K562 (cell line): ENCODE results near the gene DPF1. TPM values are rescaled to one million over a fixed set of nuclear protein-coding genes. Genes with fewer than 3 reads are reported as not detected.
A peak's percentile ranks its signal among the peaks of the same experiment; 100 is the strongest.

Experiments
- ATAC-seq: fragments of 200-7000 bp; cut with Tn5 transposase; 3 replicates; pipeline ENCODE4 v1.9.1; 2020; ENCODE audit warnings: moderate library complexity
- BruUV-seq: library from RNA; stranded (reverse); fragments of 400-500 nt; replicated peaks from 2 replicates; lab custom pipeline; 2021; lab: Mats Ljungman, UMichigan
- CTCF ChIA-PET: fragments of 300-600 bp; formaldehyde crosslinking; extraction: SDS; loops from one replicate; lab custom pipeline; 2021; ENCODE audit warnings: low intra/inter-chr PET ratio; lab: Yijun Ruan, JAX
- POLR2A ChIA-PET: fragments of 300-600, 350-650 bp; sonication (Branson Sonifier 250); formaldehyde crosslinking; extraction: SDS; loops from one replicate; lab custom pipeline; 2021; ENCODE audit warnings: antibody characterized with exemption, inconsistent platforms; lab: Yijun Ruan, JAX
- DNase-seq, 4 experiments: peaks; one replicate each; pipeline versions ENCODE4 v3.0.0 to v3.0.0-alpha.2; 2011 to 2018; ENCODE audit warnings: low spot score in 3 of 4, mixed read lengths in 3 of 4; ENCODE audit errors: extremely low read depth in 1 of 4
- FAIRE-seq: peaks from 2 replicates; lab custom pipeline; 2011; peaks lifted over from hg19 to GRCh38; lab: Jason Lieb, UNC
- H2AFZ ChIP-seq: 2 replicates; pipeline ENCODE4 v1.6.0; 2011; ENCODE audit warnings: low read depth, low read length, control low read depth, inconsistent platforms
- H3K27ac ChIP-seq: fragments of 200-600 bp; 3 replicates; pipeline ENCODE4 v1.8.0; 2011; ENCODE audit warnings: low read depth, mild to moderate bottlenecking, control low read depth, inconsistent platforms, low read length, moderate library complexity, mixed read lengths; ENCODE audit errors: extremely low read depth
- H3K27me3 ChIP-seq, 2 experiments: fragments of 300-600 bp in 1 of 2; 2 replicates in 1 of 2; 3 replicates in 1 of 2; pipeline versions ENCODE4 v1.6.0 to v1.8.0; 2011; ENCODE audit warnings: inconsistent platforms in 2 of 2, low read length in 2 of 2, mild to moderate bottlenecking in 1 of 2, mixed read lengths in 1 of 2, moderate library complexity in 1 of 2; ENCODE audit not compliant: control insufficient read depth in 2 of 2, insufficient read depth in 2 of 2
- H3K36me3 ChIP-seq: fragments of 300-600 bp; 3 replicates; pipeline ENCODE4 v1.8.0; 2011; ENCODE audit warnings: mild to moderate bottlenecking, low read length, inconsistent platforms; ENCODE audit not compliant: control insufficient read depth, insufficient read depth
- H3K4me1 ChIP-seq, 2 experiments: fragments of 200-600 bp in 1 of 2; replicated peaks in 1 of 2; 2 replicates in 1 of 2; 3 replicates in 1 of 2; pipeline versions ENCODE4 v1.5.1 to v1.8.0; 2011; ENCODE audit warnings: inconsistent platforms in 2 of 2, low read length in 2 of 2, mild to moderate bottlenecking in 1 of 2, mixed read lengths in 1 of 2, moderate library complexity in 1 of 2; ENCODE audit not compliant: control insufficient read depth in 2 of 2, insufficient read depth in 2 of 2
- H3K4me2 ChIP-seq: 2 replicates; pipeline ENCODE4 v1.6.1; 2011; ENCODE audit warnings: low read length, control low read depth, inconsistent platforms, mixed read lengths; ENCODE audit not compliant: insufficient read depth
- H3K4me3 ChIP-seq: fragments of 200-600 bp; sonication (generic), shearing (Covaris generic); 2 replicates; pipeline ENCODE4 v1.5.1; 2016; ENCODE audit warnings: control low read depth, inconsistent platforms
- H3K79me2 ChIP-seq: fragments of 200-600 bp; 3 replicates; pipeline ENCODE4 v1.8.0; 2011; ENCODE audit warnings: low read length, inconsistent platforms; ENCODE audit not compliant: control insufficient read depth, insufficient read depth
- H3K9ac ChIP-seq, 2 experiments: 2 replicates each; pipeline versions ENCODE4 v1.6.0 to v1.6.1; 2011; ENCODE audit warnings: low read depth in 2 of 2, low read length in 2 of 2, control low read depth in 1 of 2, inconsistent platforms in 1 of 2, mild to moderate bottlenecking in 1 of 2, mixed read lengths in 1 of 2; ENCODE audit not compliant: insufficient read depth in 1 of 2
- H3K9me1 ChIP-seq: one replicate; pipeline ENCODE4 v1.6.0; 2011; ENCODE audit warnings: inconsistent platforms, mild to moderate bottlenecking, low read length, moderate library complexity; ENCODE audit not compliant: control insufficient read depth, insufficient read depth
- H3K9me3 ChIP-seq: replicated peaks from 2 replicates; pipeline ENCODE4 v1.5.1; 2011; ENCODE audit warnings: low read depth, low read length, inconsistent platforms; ENCODE audit not compliant: control insufficient read depth, insufficient read depth
- H4K20me1 ChIP-seq: replicated peaks from 2 replicates; pipeline ENCODE4 v1.6.1; 2011; ENCODE audit warnings: low read length, inconsistent platforms, mixed read lengths; ENCODE audit not compliant: control insufficient read depth, insufficient read depth
- BCOR ChIP-seq: fragments of 450-650 bp; IDR thresholded peaks from 2 replicates; pipeline ENCODE4 v1.6.1; 2016
- FOXK2 ChIP-seq, 2 experiments: fragments of 450-650 bp; IDR thresholded peaks in 1 of 2; conservative IDR thresholded peaks in 1 of 2; 2 replicates each; pipeline ENCODE4 v1.6.1; 2016; ENCODE audit warnings: low read depth in 2 of 2, mild to moderate bottlenecking in 1 of 2
- MAFK ChIP-seq: IDR thresholded peaks from 2 replicates; pipeline ENCODE4 v1.6.1; 2011; ENCODE audit warnings: low read length, improper control_type of control experiment
- MIER1 ChIP-seq: fragments of 450-650 bp; IDR thresholded peaks from 2 replicates; pipeline ENCODE4 v1.6.1; 2016; ENCODE audit warnings: antibody characterized with exemption, mild to moderate bottlenecking, low read depth
- NEUROD1 ChIP-seq: fragments of 150-350 bp; IDR thresholded peaks from 2 replicates; pipeline ENCODE4 v1.6.1; 2014; ENCODE audit warnings: borderline replicate concordance, low read length, low read depth; ENCODE audit not compliant: partially characterized antibody
- PML ChIP-seq: IDR thresholded peaks from 2 replicates; pipeline ENCODE4 v1.6.1; 2012; ENCODE audit warnings: low read length, inconsistent platforms
- TAF15 ChIP-seq: fragments of 200-400 bp; formaldehyde crosslinking; IDR thresholded peaks from 2 replicates; pipeline ENCODE4 v1.6.1; 2017; ENCODE audit warnings: mild to moderate bottlenecking, low read depth, low read length, moderate library complexity
- TCFL5 ChIP-seq: fragments of 250-450 bp; sonication (Bioruptor Pico); conservative IDR thresholded peaks from 2 replicates; pipeline ENCODE4 v1.6.1; 2021; ENCODE audit warnings: mild to moderate bottlenecking, moderate library complexity, matching md5 sums
- XRCC5 ChIP-seq: fragments of 200-400 bp; formaldehyde crosslinking; IDR thresholded peaks from 2 replicates; pipeline ENCODE4 v1.6.1; 2017; ENCODE audit warnings: low read depth, mild to moderate bottlenecking, low read length
- ZBTB43 ChIP-seq: sonication (generic); formaldehyde crosslinking; IDR thresholded peaks from 2 replicates; pipeline ENCODE4 v1.8.0; 2023; ENCODE audit warnings: mild to moderate bottlenecking, missing genetic modification reagents
- ZNF253 ChIP-seq: fragments of 250-450 bp; sonication (Bioruptor Pico); conservative IDR thresholded peaks from 2 replicates; pipeline ENCODE4 v1.6.1; 2021; ENCODE audit warnings: mild to moderate bottlenecking
- ZNF436 ChIP-seq: fragments of 250-450, 450-650 bp; sonication (Bioruptor Pico); formaldehyde crosslinking; IDR thresholded peaks from 2 replicates; pipeline ENCODE4 v1.7.0; 2020; ENCODE audit warnings: mild to moderate bottlenecking
- ZNF639 ChIP-seq, 2 experiments: fragments of 200-800 bp in 1 of 2; sonication (Bioruptor generic) in 1 of 2; sonication (generic) in 1 of 2; formaldehyde crosslinking in 1 of 2; IDR thresholded peaks in 1 of 2; conservative IDR thresholded peaks in 1 of 2; 2 replicates each; pipeline versions ENCODE4 v1.5.0 to v1.6.1; 2016 to 2020; ENCODE audit warnings: missing compliant biosample characterization in 1 of 2, missing genetic modification characterization in 1 of 2, missing genetic modification reagents in 1 of 2
- ZNF644 ChIP-seq: fragments of 200-800 bp; sonication (Bioruptor generic); IDR thresholded peaks from 2 replicates; pipeline ENCODE4 v1.6.1; 2016; ENCODE audit warnings: low read depth, missing genetic modification characterization, missing compliant biosample characterization
- WGBS: fragments of 100-300 bp; shearing (Covaris generic); methylation state at CpG from one replicate; pipeline ENCODE4 v1.1.6; 2016; ENCODE audit warnings: low coverage, mixed read lengths; ENCODE audit not compliant: insufficient coverage; ENCODE audit errors: missing lambda C conversion rate; 5-methylcytosine and 5-hydroxymethylcytosine counted together
- in situ Hi-C: fragments of 300-500 bp; cut with MboI; formaldehyde crosslinking; loops from 4 replicates; pipeline ENCODE4 v1.15.0; 2018; ENCODE audit warnings: inconsistent platforms, mixed read lengths
- intact Hi-C: fragments of 100-400 bp; cut with micrococcal nuclease; formaldehyde crosslinking; loops from 2 replicates; pipeline ENCODE4 v1.14.2; 2022
- polyA plus RNA-seq, 8 experiments: library from polyadenylated mRNA; depleted of rRNA in 4 of 8; stranded (reverse) in 5 of 8; unstranded in 3 of 8; fragments of >200 nt; fragmentation: Nextera tagmentation in 2 of 8; fragmentation: Illumina TruSeq in 1 of 8; extraction: Ambion mirVana in 2 of 8; extraction: Trizol in 1 of 8; gene quantifications; 2 replicates each; pipeline versions ENCODE4 v1.2.1 to v1.2.3, GENCODE V29; 2011 to 2014; ENCODE audit warnings: inconsistent platforms in 1 of 8, missing spikeins in 1 of 8
- total RNA-seq, 7 experiments: library from RNA; depleted of rRNA in 6 of 7; stranded (reverse); fragments of >200 nt in 6 of 7; fragmentation: Illumina TruSeq in 2 of 7; extraction: Trizol in 2 of 7; gene quantifications; 2 replicates each; pipeline versions ENCODE4 v1.2.1 to v1.2.3, GENCODE V29; 2011 to 2021; ENCODE audit warnings: low replicate concordance in 1 of 7

Gene DPF1
- total and polyA plus RNA-seq, 9 of the 15 experiments (the other 6 are each of a cell fraction or from before 2014, with no cell fraction given): 0.10 to 5.7 (median 3.1) TPM

- Histone ChIP-seq H3K4me1 (peaks cover 0 to 48% of the 10 kb centered on the region in 2 experiments; a peak in 3 of 5 replicates), H3K27me3 (peaks cover 5 to 19% of the 10 kb centered on the region in 2 experiments; a peak in 3 of 5 replicates), H3K27ac (no peak overlapping the region), H3K9me1 (no peaks in the 10 kb centered on the region), H2AFZ (no peak overlapping the region), H3K4me2 (no peak overlapping the region), H3K36me3 (no peaks in the 10 kb centered on the region), H3K4me3 (no peak overlapping the region), H3K9ac (peak overlapping the region in 1 of 2 experiments; percentile 35; a peak in 1 of 4 replicates), H3K79me2 (no peaks in the 10 kb centered on the region), H4K20me1 (no peaks in the 10 kb centered on the region), H3K9me3 (no peaks in the 10 kb centered on the region)
- ChIA-PET CTCF (no interaction called here), POLR2A (interaction anchor here (1.2 kb wide), 1 partner anchor 10 kb away, joined by 4 read pairs; no protein-coding TSS in a partner anchor)
- ATAC-seq (no peak), FAIRE-seq (no peak), DNase-seq (no peak)
- BruUV-seq: no TSS peak
- TF ChIP-seq FOXK2 (conservative IDR thresholded peaks at IDR 0.05 in 1 of 2, IDR thresholded peaks at IDR 0.05 in 1 of 2; ENCODE audit: low read depth in 2 of 2) (no peak), BCOR (no peak)
- intact Hi-C loops (no loop called here), in situ Hi-C loops (no loop called here)
- 70% methylated on average over 14 of the region's 23 CpGs for WGBS
Measured at GRCh38 chr19:38213469-38213868, 10.6 kb downstream of the DPF1 start.

- Histone ChIP-seq H3K4me3 (no peak overlapping the region), H3K27me3 (peaks cover 5 to 19% of the 10 kb centered on the region in 2 experiments; a peak in 3 of 5 replicates), H3K79me2 (no peaks in the 10 kb centered on the region), H3K36me3 (no peaks in the 10 kb centered on the region), H3K4me1 (peaks cover 0 to 47% of the 10 kb centered on the region in 2 experiments; a peak in 3 of 5 replicates), H4K20me1 (no peaks in the 10 kb centered on the region), H3K9ac (no peak overlapping the region), H3K9me1 (no peaks in the 10 kb centered on the region), H2AFZ (no peak overlapping the region), H3K4me2 (no peak overlapping the region), H3K27ac (no peak overlapping the region), H3K9me3 (no peaks in the 10 kb centered on the region)
- in situ Hi-C loops (no loop called here), intact Hi-C loops (no loop called here)
- CTCF ChIA-PET: no interaction called here
- WGBS: no CpG with 5 or more reads among the region's 15 CpGs
- no TSS peak for BruUV-seq
- no peak for FAIRE-seq
- ATAC-seq: no peak
- no peak for TF ChIP-seq NEUROD1
- no peak for TF ChIP-seq PML
- no peak for TF ChIP-seq TCFL5 (CRISPR knock-in tag)
- TF ChIP-seq ZNF436 (CRISPR knock-in tag): no peak
- TF ChIP-seq XRCC5: no peak
- no peak for TF ChIP-seq TAF15
- TF ChIP-seq MIER1: no peak
- TF ChIP-seq ZNF644 (tag): no peak
- no peak for TF ChIP-seq ZNF253 (CRISPR knock-in tag)
- no peak for TF ChIP-seq ZNF639 (CRISPR knock-in tag; conservative IDR thresholded peaks at IDR 0.05 in 1 of 2, IDR thresholded peaks at IDR 0.05 in 1 of 2)
- TF ChIP-seq MAFK: no peak
- TF ChIP-seq ZBTB43 (CRISPR knock-in tag): no peak
- no peak for DNase-seq
- POLR2A ChIA-PET: no interaction called here
Measured at GRCh38 chr19:38211766-38212165, 12.3 kb downstream of the DPF1 start.
